Measurements from ENCODE around the gene GABRA5.

GABRA5 gene

DNA sequence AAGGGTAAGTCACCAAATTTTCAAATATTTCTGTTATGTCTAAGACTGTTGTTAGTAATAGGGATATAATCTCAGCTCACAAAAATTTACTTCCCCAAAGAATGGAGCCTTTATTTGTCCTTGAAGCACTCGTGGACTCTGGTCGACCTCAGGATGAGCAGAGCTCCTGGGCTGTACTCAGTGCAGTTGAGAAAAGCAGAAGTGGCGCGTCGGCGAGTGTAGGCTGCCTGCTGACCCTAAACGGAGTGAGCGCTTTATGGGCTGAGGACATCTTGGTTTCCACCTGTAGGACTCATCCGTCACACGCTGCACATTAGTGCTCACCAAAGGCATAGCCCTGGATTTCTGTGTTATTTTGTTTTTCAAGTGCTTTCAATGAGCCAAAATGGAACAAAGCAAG lies 11.0 kb downstream of the GABRA5 start:
- TF ChIP-seq, protein P1, sequence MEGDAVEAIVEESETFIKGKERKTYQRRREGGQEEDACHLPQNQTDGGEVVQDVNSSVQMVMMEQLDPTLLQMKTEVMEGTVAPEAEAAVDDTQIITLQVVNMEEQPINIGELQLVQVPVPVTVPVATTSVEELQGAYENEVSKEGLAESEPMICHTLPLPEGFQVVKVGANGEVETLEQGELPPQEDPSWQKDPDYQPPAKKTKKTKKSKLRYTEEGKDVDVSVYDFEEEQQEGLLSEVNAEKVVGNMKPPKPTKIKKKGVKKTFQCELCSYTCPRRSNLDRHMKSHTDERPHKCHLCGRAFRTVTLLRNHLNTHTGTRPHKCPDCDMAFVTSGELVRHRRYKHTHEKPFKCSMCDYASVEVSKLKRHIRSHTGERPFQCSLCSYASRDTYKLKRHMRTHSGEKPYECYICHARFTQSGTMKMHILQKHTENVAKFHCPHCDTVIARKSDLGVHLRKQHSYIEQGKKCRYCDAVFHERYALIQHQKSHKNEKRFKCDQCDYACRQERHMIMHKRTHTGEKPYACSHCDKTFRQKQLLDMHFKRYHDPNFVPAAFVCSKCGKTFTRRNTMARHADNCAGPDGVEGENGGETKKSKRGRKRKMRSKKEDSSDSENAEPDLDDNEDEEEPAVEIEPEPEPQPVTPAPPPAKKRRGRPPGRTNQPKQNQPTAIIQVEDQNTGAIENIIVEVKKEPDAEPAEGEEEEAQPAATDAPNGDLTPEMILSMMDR (IDR thresholded peaks at IDR 0.05; ENCODE audit: low read depth, low read length): no peak
- no peak for DNase-seq (ENCODE audit: extremely low read depth, low read depth)

DNA sequence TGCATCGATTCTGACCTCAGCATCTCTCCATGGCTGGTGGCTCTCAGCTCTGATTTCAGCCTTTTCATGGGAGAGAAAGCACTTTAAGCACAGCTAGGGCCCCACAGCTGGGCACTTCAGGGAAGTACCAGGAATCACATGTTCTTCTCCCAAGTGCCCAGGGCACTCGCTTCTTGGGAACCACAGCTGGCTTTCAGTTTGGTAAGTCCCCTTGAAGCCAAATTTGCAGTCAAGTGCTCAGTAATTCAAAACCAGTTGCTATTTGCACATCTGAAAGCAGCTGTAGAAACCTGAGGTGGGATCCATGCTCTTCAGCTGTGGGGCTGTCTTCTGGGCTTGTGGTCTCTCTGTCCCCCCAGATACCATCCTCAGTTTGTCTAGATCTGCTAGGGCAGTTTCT lies 12.8 kb downstream of the GABRA5 start:
- no peak for DNase-seq (ENCODE audit: extremely low read depth, low read depth)
- TF ChIP-seq, protein P1 (IDR thresholded peaks at IDR 0.05; ENCODE audit: low read depth, low read length): no peak

DNA sequence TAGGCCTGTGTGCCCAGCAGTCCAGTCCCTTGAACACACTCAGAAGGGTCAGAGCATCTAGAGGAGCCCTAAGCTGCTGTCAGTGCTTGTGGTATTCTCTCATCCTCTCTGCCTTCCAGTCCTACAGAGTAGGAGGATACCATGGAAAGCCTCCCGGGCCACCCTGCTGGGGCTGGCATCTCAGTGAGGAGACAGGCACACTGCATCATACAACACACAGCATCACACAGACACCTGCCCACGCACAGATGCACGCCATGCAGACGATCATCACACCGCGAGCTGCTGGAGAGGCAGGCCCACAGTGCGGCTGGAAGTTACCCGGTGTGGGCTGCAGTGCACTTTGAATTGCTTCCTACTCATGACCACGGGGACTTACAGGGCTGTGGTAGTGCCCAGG lies 15.2 kb downstream of the GABRA5 start:
- no peak for DNase-seq (ENCODE audit: extremely low read depth, low read depth)
- TF ChIP-seq, protein P1 (IDR thresholded peaks at IDR 0.05; ENCODE audit: low read depth, low read length): no peak

DNA sequence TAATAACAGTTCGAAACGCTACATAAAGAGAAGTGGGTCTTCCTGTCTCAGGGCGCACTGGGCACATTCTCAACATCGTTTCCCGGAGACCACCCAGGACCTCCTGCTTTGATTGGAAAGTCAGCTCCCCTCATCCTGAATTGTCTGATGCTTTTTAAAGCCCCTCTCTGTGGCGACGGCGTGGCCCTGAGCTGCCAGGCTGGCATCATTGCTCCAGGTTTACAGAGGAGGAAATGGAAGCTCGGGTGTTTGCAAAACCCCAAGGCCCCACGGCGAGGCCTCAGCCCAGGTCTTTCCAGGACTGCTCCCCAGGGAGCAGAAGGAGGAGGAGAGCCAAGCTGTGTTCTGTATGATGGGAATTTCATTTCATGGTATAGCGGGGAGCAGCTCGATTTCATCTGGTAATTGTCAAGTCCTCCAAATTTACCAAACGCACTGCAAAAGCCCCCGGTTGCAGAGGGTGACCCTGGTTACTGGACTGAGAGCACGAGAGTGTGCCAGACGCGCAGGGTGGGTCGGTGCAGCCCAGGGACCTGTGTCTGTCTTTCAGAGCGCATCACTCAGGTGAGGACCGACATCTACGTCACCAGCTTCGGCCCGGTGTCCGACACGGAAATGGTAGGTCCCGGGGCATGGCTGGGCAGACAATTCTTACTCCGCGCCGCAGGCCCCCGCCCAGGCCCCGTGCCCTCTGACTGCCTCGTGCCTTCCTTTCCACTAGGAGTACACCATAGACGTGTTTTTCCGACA lies 15.9 kb downstream of the GABRA5 start:
- no peak for DNase-seq (ENCODE audit: extremely low read depth, low read depth)
- TF ChIP-seq, protein P1 (IDR thresholded peaks at IDR 0.05; ENCODE audit: low read depth, low read length): no peak

DNA sequence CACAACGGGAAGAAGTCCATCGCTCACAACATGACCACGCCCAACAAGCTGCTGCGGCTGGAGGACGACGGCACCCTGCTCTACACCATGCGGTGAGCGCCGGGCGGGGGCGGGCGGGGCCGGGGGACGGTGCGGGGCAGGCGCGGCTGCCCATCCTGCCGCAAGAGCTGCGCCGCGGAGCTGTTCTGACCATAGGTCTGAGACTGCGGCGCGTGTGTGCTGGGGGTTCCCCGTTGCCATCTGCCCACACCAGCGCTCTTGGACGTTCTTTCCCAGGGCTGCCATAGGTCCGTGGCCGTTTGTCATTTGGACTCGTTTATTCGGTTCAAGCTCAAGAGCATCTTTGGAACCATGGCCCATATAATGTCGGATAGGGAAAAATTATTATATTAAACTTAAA lies 16.6 kb downstream of the GABRA5 start:
- DNase-seq (ENCODE audit: extremely low read depth, low read depth): no peak
- TF ChIP-seq, protein P1 (IDR thresholded peaks at IDR 0.05; ENCODE audit: low read depth, low read length): no peak

DNA sequence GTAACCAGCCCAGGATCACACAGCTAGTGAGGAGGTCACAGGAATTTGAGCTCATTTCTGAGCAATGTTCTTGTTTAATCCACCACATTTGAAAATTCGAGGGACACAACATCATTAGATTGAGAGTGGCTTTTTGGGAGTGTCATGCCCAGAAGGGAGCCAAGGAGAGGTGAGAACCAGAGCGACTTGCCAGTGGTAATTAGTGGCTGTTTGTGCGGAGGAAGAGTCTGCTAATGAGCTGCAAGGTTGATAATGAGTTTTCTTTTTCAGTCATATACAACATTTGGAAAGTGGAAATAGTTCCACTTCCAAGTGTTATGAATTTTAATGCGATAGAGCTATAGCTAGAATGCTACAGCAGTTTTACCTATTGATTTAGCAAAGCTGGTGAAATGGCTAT lies 19.7 kb downstream of the GABRA5 start:
- TF ChIP-seq, protein P1 (IDR thresholded peaks at IDR 0.05; ENCODE audit: low read depth, low read length): no peak
- DNase-seq (ENCODE audit: extremely low read depth, low read depth): no peak

DNA sequence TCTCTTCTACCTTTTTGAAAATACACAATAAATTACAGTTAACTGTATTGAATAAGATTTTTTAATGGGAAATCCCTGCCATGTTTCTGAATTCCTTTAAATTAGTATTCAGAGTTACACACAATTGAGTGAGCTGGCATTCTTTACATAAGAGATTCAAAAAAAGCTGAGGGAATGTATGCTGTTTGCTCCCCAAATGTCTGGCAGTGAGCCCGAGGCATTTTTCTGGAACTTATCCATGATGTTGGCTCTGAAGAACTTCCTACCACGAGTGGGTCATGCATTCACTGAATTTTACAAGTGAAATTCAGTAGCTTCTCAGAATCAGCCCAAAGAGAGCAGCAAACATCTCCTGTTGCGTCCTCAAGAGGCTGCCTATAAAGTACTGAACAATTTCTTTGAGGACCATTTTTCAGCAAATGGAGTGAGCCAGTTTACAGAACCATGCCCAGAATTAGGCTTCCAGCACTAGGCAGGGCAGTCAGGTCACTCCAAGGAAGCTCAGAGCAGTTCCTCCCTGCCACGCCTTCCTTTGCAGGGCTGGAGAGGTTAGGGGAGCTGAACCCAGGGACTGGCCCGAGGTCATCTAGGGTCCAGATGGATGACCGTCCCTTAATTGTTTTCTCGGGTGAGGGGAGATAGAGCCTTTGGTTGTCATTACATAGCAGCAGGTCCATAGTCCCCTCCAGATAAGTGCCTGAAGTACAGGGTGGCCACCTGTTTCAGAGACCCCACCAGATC lies 21.2 kb downstream of the GABRA5 start:
- no peak for DNase-seq (ENCODE audit: extremely low read depth, low read depth)

More for the DNA sequence above, 21.2 kb downstream of the GABRA5 start:
- TF ChIP-seq, protein P1 (IDR thresholded peaks at IDR 0.05; ENCODE audit: low read depth, low read length): no peak
